GM18858 (cell line): Measurements from ENCODE around the gene VSIR.

ENCODE experiments used
- ATAC-seq: cut with Tn5 transposase; IDR thresholded peaks from one replicate; pipeline ENCODE4 v1.9.1; 2021; ENCODE audit not compliant: unreplicated experiment

VSIR gene

GRCh38 chr10:71765906-71766716 is 7.2 kb downstream of the VSIR start:
- no peak for ATAC-seq

- ATAC-seq = no peak
These were observed 8.0 kb downstream of the VSIR start for GRCh38 chr10:71765176-71765904.

GRCh38 chr10:71763352-71764127 is 9.8 kb downstream of the VSIR start:
- no peak for ATAC-seq

- no peak for ATAC-seq
These were observed 11.0 kb downstream of the VSIR start for GRCh38 chr10:71762324-71762723.

GRCh38 chr10:71761541-71762113 is 11.7 kb downstream of the VSIR start:
- ATAC-seq = no peak

GRCh38 chr10:71761105-71761511 is 12.2 kb downstream of the VSIR start:
- ATAC-seq = no peak

GRCh38 chr10:71757399-71757922 is 15.9 kb downstream of the VSIR start:
- no peak for ATAC-seq

GRCh38 chr10:71756311-71757191 is 16.8 kb downstream of the VSIR start:
- ATAC-seq = no peak

- no peak for ATAC-seq
These were observed 18.0 kb downstream of the VSIR start for GRCh38 chr10:71755179-71755879.

- ATAC-seq = no peak
These were observed 18.8 kb downstream of the VSIR start for GRCh38 chr10:71754562-71754961.

GRCh38 chr10:71753960-71754505 is 19.3 kb downstream of the VSIR start:
- no peak for ATAC-seq

- ATAC-seq = no peak
These were observed 20.0 kb downstream of the VSIR start for GRCh38 chr10:71753091-71753959.

- no peak for ATAC-seq
These were observed 20.8 kb downstream of the VSIR start for GRCh38 chr10:71752391-71753090.

- ATAC-seq = no peak
These were observed 21.6 kb downstream of the VSIR start for GRCh38 chr10:71751515-71752224.

GRCh38 chr10:71750986-71751385 is 22.3 kb downstream of the VSIR start:
- ATAC-seq = no peak

- ATAC-seq = no peak
These were observed 23.0 kb downstream of the VSIR start for GRCh38 chr10:71750124-71750841.
